ENCODE results near the gene IGSF3. TPM values are rescaled to one million over a fixed set of nuclear protein-coding genes. Genes with fewer than 3 reads are reported as not detected.
"Not testable (repeated sequence)": the region's sequence is repeated elsewhere in the genome, so short reads cannot be mapped to it uniquely, and the experiment has no call there.

Gene IGSF3
- total and polyA plus RNA-seq, 2 donors (not counting 1 experiment from before 2014, with no cell fraction given), result under 0.01 to 0.02 TPM

DNA sequence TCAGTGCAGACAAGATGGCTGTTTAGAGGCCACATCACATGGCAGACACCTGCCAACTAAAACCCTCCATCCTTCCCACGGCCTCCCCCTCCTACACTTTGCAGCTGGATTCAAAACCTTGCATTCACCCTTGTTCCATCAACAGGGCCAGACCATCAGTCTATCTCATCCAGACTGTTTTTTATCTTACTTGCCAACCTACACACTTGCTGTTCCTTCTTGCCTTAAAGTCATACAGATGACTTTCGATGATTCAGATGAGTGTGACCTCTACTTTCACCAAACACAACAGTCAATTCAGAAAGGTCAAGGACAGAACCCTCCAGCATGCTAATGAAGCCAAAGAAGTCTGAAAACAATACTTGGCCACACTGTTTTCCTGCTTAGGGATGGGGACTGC is 29.9 kb downstream of the IGSF3 start:
- H4K20me1 ChIP-seq (ENCODE audit: control insufficient read depth, extremely low read depth, insufficient read depth, low read length); H3K79me2 ChIP-seq (ENCODE audit: control insufficient read depth, insufficient read depth, low read length); H3K9me3 ChIP-seq (ENCODE audit: control insufficient read depth, insufficient read depth, low read depth, low read length); H2AFZ ChIP-seq (ENCODE audit: low read length); H3K9ac ChIP-seq (ENCODE audit: insufficient read depth, low read length); DNase-seq (ENCODE audit: low read depth in 2 of 2); H3K27me3 ChIP-seq (ENCODE audit: control insufficient read depth, insufficient read depth, low read length); H3K36me3 ChIP-seq (ENCODE audit: control insufficient read depth, insufficient read depth, low read length); H3K27ac ChIP-seq (ENCODE audit: insufficient read depth, low read length); H3K4me1 ChIP-seq (ENCODE audit: control insufficient read depth, extremely low read depth, insufficient read depth, low read length); H3K4me2 ChIP-seq (ENCODE audit: extremely low read depth, insufficient read depth, low read length); H3K4me3 ChIP-seq (replicated peaks in 1 of 4; ENCODE audit: control extremely low read depth in 1 of 4, insufficient read depth in 1 of 4, low read depth in 3 of 4, low read length in 4 of 4): not testable (repeated sequence)

DNA sequence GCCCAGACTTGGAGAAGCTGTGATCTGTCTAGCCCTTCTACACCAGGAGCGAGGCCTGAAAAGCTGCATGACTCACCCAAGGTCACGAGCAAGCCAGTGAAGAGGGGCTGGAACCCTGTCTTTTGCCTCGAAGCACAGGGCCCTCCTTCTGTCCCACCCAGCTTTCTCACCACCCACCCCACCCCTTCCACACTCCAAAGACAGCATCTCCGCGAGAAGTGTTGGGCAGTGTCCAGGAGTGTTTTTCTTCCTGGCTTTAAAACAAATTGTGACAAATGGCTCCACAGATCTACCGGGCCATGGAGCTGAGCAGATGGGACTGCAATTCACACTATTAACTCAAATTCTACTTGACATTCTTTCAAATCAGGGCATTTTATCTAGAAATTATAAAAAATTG is 30.9 kb downstream of the IGSF3 start:
- not testable (repeated sequence) for H3K27ac ChIP-seq (ENCODE audit: insufficient read depth, low read length); H3K79me2 ChIP-seq (ENCODE audit: control insufficient read depth, insufficient read depth, low read length); H4K20me1 ChIP-seq (ENCODE audit: control insufficient read depth, extremely low read depth, insufficient read depth, low read length); H3K4me1 ChIP-seq (ENCODE audit: control insufficient read depth, extremely low read depth, insufficient read depth, low read length); H3K27me3 ChIP-seq (ENCODE audit: control insufficient read depth, insufficient read depth, low read length); H3K9ac ChIP-seq (ENCODE audit: insufficient read depth, low read length); H3K36me3 ChIP-seq (ENCODE audit: control insufficient read depth, insufficient read depth, low read length); H3K9me3 ChIP-seq (ENCODE audit: control insufficient read depth, insufficient read depth, low read depth, low read length); DNase-seq (ENCODE audit: low read depth in 2 of 2); H3K4me2 ChIP-seq (ENCODE audit: extremely low read depth, insufficient read depth, low read length); H2AFZ ChIP-seq (ENCODE audit: low read length); H3K4me3 ChIP-seq (replicated peaks in 1 of 4; ENCODE audit: control extremely low read depth in 1 of 4, insufficient read depth in 1 of 4, low read depth in 3 of 4, low read length in 4 of 4)

DNA sequence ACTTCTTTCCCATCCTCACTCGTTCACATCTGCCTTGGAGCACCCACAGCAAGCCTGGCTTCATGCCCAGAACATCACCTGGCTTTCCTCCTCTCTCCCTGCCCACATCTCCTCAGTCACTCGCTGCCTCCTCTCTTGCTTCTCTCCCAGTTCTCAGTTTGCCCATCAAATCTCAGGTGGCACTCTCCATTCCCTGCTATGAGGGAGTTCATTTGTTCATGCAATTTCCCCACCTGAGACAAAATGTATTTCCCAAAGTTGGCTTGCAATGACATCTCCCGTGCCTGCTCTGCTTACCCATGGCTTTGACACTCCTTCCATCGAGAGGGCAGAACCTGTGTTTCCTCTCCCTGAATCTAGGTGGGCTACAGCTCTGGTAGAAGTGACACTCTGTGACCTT is 33.1 kb downstream of the IGSF3 start:
- not testable (repeated sequence) for H3K4me3 ChIP-seq (replicated peaks in 1 of 4; ENCODE audit: control extremely low read depth in 1 of 4, insufficient read depth in 1 of 4, low read depth in 3 of 4, low read length in 4 of 4); DNase-seq (ENCODE audit: low read depth in 2 of 2); H3K79me2 ChIP-seq (ENCODE audit: control insufficient read depth, insufficient read depth, low read length); H4K20me1 ChIP-seq (ENCODE audit: control insufficient read depth, extremely low read depth, insufficient read depth, low read length); H3K4me1 ChIP-seq (ENCODE audit: control insufficient read depth, extremely low read depth, insufficient read depth, low read length); H3K9me3 ChIP-seq (ENCODE audit: control insufficient read depth, insufficient read depth, low read depth, low read length); H2AFZ ChIP-seq (ENCODE audit: low read length); H3K4me2 ChIP-seq (ENCODE audit: extremely low read depth, insufficient read depth, low read length); H3K36me3 ChIP-seq (ENCODE audit: control insufficient read depth, insufficient read depth, low read length); H3K27ac ChIP-seq (ENCODE audit: insufficient read depth, low read length); H3K9ac ChIP-seq (ENCODE audit: insufficient read depth, low read length); H3K27me3 ChIP-seq (ENCODE audit: control insufficient read depth, insufficient read depth, low read length)

DNA sequence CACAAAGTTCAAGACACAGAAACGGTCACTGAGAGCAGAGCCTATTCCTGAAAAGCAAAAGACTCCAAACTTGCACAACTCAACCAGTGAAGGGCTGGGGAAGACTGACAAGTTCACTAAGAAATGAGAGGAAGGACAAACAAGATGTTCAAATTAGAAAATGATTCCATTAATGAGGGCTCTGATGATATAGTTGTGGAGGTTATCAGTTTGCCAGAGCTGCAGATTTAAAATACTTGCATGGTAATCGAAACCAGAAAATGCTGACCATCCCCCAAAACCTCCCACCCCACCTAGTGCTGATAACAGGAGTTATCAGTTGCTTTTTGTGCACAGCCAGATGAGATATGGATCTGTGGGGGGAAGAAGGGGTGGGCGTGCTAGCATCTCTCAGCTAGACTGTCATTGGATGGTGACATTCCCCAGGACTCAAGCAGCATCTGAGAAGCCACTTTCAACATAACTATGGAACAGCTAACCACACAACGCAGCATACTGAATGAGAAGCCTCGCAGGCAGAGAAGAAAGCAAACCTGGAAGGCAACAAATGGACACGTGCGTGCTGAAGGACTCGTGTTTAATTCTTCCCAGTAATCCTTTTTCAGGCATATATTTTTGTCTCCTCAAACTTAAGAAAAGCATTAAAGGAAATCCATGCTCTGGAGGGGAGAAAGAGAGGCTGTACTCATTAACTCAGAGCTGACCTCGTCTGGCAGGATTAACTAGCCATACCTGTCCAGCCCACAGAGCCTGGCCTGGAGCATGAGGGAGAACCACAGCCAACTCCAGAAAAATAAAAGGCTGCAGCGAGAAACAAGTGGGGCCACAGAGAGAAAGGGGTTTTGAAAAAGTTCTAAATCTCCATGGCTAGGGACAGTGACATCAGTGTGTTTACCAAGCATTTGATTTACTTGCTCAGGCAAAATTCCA is 35.3 kb downstream of the IGSF3 start:
- not testable (repeated sequence) for H3K27me3 ChIP-seq (ENCODE audit: control insufficient read depth, insufficient read depth, low read length); H3K4me3 ChIP-seq (replicated peaks in 1 of 4; ENCODE audit: control extremely low read depth in 1 of 4, insufficient read depth in 1 of 4, low read depth in 3 of 4, low read length in 4 of 4); H3K4me1 ChIP-seq (ENCODE audit: control insufficient read depth, extremely low read depth, insufficient read depth, low read length); H3K79me2 ChIP-seq (ENCODE audit: control insufficient read depth, insufficient read depth, low read length); H2AFZ ChIP-seq (ENCODE audit: low read length); H3K27ac ChIP-seq (ENCODE audit: insufficient read depth, low read length); H3K4me2 ChIP-seq (ENCODE audit: extremely low read depth, insufficient read depth, low read length); H3K36me3 ChIP-seq (ENCODE audit: control insufficient read depth, insufficient read depth, low read length); H4K20me1 ChIP-seq (ENCODE audit: control insufficient read depth, extremely low read depth, insufficient read depth, low read length); H3K9me3 ChIP-seq (ENCODE audit: control insufficient read depth, insufficient read depth, low read depth, low read length); DNase-seq (ENCODE audit: low read depth in 2 of 2); H3K9ac ChIP-seq (ENCODE audit: insufficient read depth, low read length)

DNA sequence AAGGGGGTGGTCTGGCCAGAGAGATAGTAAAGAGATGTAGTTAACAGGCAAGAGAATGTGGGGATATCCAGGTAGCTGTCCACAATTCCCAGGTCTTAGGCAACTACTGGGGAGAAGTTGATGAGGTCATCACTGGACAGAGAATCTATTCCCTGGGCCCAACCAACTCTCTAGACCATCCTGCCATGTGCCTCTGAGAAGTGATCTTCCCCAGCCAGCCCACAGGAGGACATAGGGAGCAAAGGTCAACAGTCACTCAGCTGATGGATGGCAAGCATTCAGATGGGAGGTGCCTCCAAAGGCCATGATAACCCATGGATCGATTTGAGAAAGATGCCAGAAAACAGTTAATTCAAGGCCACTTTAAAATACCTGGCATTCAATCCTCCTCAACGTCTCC is 36.0 kb downstream of the IGSF3 start:
- H2AFZ ChIP-seq (ENCODE audit: low read length); H4K20me1 ChIP-seq (ENCODE audit: control insufficient read depth, extremely low read depth, insufficient read depth, low read length); H3K9me3 ChIP-seq (ENCODE audit: control insufficient read depth, insufficient read depth, low read depth, low read length); H3K27me3 ChIP-seq (ENCODE audit: control insufficient read depth, insufficient read depth, low read length); H3K36me3 ChIP-seq (ENCODE audit: control insufficient read depth, insufficient read depth, low read length); H3K9ac ChIP-seq (ENCODE audit: insufficient read depth, low read length); H3K4me1 ChIP-seq (ENCODE audit: control insufficient read depth, extremely low read depth, insufficient read depth, low read length); H3K79me2 ChIP-seq (ENCODE audit: control insufficient read depth, insufficient read depth, low read length); H3K27ac ChIP-seq (ENCODE audit: insufficient read depth, low read length); H3K4me2 ChIP-seq (ENCODE audit: extremely low read depth, insufficient read depth, low read length); DNase-seq (ENCODE audit: low read depth in 2 of 2); H3K4me3 ChIP-seq (replicated peaks in 1 of 4; ENCODE audit: control extremely low read depth in 1 of 4, insufficient read depth in 1 of 4, low read depth in 3 of 4, low read length in 4 of 4): not testable (repeated sequence)

DNA sequence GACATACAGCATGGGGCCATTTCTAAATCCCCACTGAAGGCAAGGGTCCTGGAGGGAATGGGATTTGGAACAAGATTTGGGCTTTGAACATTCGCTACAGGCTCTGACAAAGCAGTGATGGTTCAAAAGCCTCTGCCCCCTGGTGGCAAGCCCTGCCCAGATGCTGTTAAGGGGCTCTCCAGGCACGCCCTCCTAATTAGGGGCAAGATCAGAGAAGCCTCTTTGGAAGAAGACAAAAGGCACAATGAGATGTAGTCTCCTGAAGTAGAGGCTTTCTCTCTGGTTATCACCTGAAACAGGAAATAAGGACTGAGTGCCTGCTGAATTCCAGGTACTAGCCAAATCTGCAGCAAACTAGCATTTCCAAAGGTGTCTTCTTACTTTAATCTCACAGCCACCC is 37.5 kb downstream of the IGSF3 start:
- not testable (repeated sequence) for H3K4me3 ChIP-seq (replicated peaks in 1 of 4; ENCODE audit: control extremely low read depth in 1 of 4, insufficient read depth in 1 of 4, low read depth in 3 of 4, low read length in 4 of 4); H3K79me2 ChIP-seq (ENCODE audit: control insufficient read depth, insufficient read depth, low read length); H3K27ac ChIP-seq (ENCODE audit: insufficient read depth, low read length); H4K20me1 ChIP-seq (ENCODE audit: control insufficient read depth, extremely low read depth, insufficient read depth, low read length); H3K9ac ChIP-seq (ENCODE audit: insufficient read depth, low read length); H3K4me1 ChIP-seq (ENCODE audit: control insufficient read depth, extremely low read depth, insufficient read depth, low read length); H3K4me2 ChIP-seq (ENCODE audit: extremely low read depth, insufficient read depth, low read length); DNase-seq (ENCODE audit: low read depth in 2 of 2); H3K9me3 ChIP-seq (ENCODE audit: control insufficient read depth, insufficient read depth, low read depth, low read length); H3K36me3 ChIP-seq (ENCODE audit: control insufficient read depth, insufficient read depth, low read length); H3K27me3 ChIP-seq (ENCODE audit: control insufficient read depth, insufficient read depth, low read length); H2AFZ ChIP-seq (ENCODE audit: low read length)

DNA sequence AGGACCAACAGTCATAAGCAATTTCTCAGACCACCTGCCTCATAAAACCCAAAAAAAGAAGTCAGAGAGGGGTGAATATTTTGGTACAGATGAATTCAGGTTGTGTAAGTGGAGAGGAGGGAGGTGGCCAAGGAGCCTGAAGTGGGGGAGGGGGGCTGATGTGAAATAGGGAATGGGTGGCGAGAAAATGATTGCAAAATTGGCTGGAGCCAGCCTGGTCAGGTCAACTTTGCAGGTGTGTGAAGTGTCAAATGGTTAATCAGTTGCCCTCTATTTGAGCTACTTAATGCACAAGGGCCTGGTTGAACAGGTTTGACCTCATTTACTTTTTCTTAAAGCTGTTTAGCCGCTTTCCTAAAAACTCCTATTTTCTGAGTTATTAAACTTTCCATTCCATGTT is 38.1 kb downstream of the IGSF3 start:
- H4K20me1 ChIP-seq (ENCODE audit: control insufficient read depth, extremely low read depth, insufficient read depth, low read length); H3K4me1 ChIP-seq (ENCODE audit: control insufficient read depth, extremely low read depth, insufficient read depth, low read length); H3K4me2 ChIP-seq (ENCODE audit: extremely low read depth, insufficient read depth, low read length); H3K4me3 ChIP-seq (replicated peaks in 1 of 4; ENCODE audit: control extremely low read depth in 1 of 4, insufficient read depth in 1 of 4, low read depth in 3 of 4, low read length in 4 of 4); H3K9me3 ChIP-seq (ENCODE audit: control insufficient read depth, insufficient read depth, low read depth, low read length); H3K9ac ChIP-seq (ENCODE audit: insufficient read depth, low read length); H2AFZ ChIP-seq (ENCODE audit: low read length); DNase-seq (ENCODE audit: low read depth in 2 of 2); H3K36me3 ChIP-seq (ENCODE audit: control insufficient read depth, insufficient read depth, low read length); H3K27ac ChIP-seq (ENCODE audit: insufficient read depth, low read length); H3K79me2 ChIP-seq (ENCODE audit: control insufficient read depth, insufficient read depth, low read length); H3K27me3 ChIP-seq (ENCODE audit: control insufficient read depth, insufficient read depth, low read length): not testable (repeated sequence)
